Nephron progenitor cell (in vitro differentiated cells): ENCODE measurements around the gene RIMS3.
"Not testable (repeated sequence)": the region's sequence is repeated elsewhere in the genome, so short reads cannot be mapped to it uniquely, and the experiment has no call there.

Experiments used
- DNase-seq: peaks from one replicate; pipeline ENCODE4 v3.0.0; 2021
- H3K27ac Mint-ChIP-seq: 2 replicates; pipeline ENCODE4 v1.8.0; 2021; ENCODE audit warnings: mild to moderate bottlenecking, moderate library complexity, mixed read lengths
- H3K27me3 Mint-ChIP-seq: 2 replicates; pipeline ENCODE4 v1.8.0; 2021; ENCODE audit warnings: mild to moderate bottlenecking, low read depth, mixed read lengths; ENCODE audit not compliant: poor library complexity
- H3K36me3 Mint-ChIP-seq: 2 replicates; pipeline ENCODE4 v1.8.0; 2021; ENCODE audit warnings: low read depth, mixed read lengths
- H3K4me1 Mint-ChIP-seq: 2 replicates; pipeline ENCODE4 v1.8.0; 2021; ENCODE audit warnings: mixed read lengths
- H3K4me3 Mint-ChIP-seq: 2 replicates; pipeline ENCODE4 v1.8.0; 2021; ENCODE audit warnings: mild to moderate bottlenecking, moderate library complexity, mixed read lengths
- H3K9me3 Mint-ChIP-seq: 2 replicates; pipeline ENCODE4 v1.8.0; 2021; ENCODE audit warnings: mild to moderate bottlenecking, moderate library complexity, mixed read lengths
- TF ChIP-seq, protein P1 (sequence below): fragments of 200-600 bp; sonication (generic); IDR thresholded peaks from 2 replicates; pipeline ENCODE4 v1.5.0; 2021; ENCODE audit warnings: antibody characterized with exemption

RIMS3 gene

DNA sequence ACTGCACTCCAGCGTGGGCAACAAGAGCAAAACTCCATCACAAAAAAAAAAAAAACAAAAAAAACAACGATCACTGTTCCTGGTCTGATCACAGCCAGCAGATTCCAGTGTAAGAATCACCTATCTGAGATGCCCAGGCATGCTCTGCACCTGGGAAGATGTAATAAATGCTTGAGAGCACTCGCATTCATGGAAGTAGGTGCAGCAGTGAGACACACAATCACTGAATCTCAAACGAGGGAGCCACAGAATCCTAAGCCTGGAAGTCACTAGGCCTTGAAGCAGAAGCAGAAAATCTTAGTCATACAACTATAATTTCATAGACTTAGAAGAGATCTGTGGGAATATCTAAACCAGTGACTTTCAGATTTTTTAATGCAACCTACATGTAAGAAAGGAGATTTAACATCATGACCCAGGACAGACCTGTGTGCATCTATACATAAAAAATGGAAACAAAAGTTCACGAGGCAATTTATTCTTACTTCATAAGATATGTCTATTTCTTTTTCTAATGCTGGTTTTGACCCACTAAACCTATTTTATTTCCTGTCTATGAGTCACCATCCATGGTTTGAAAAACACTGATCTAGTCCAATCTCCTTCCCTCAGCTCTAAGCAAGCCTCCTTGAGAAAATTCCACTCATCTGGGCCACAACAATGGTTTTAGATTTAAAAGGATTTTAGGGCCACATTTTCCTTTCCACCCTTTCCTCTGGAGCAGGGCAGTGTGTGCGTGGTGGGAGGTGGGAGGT lies 30.4 kb downstream of the RIMS3 start:
- TF ChIP-seq, protein P1, sequence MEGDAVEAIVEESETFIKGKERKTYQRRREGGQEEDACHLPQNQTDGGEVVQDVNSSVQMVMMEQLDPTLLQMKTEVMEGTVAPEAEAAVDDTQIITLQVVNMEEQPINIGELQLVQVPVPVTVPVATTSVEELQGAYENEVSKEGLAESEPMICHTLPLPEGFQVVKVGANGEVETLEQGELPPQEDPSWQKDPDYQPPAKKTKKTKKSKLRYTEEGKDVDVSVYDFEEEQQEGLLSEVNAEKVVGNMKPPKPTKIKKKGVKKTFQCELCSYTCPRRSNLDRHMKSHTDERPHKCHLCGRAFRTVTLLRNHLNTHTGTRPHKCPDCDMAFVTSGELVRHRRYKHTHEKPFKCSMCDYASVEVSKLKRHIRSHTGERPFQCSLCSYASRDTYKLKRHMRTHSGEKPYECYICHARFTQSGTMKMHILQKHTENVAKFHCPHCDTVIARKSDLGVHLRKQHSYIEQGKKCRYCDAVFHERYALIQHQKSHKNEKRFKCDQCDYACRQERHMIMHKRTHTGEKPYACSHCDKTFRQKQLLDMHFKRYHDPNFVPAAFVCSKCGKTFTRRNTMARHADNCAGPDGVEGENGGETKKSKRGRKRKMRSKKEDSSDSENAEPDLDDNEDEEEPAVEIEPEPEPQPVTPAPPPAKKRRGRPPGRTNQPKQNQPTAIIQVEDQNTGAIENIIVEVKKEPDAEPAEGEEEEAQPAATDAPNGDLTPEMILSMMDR, result no peak
- H3K27ac Mint-ChIP-seq, result no peak overlapping the region

DNA sequence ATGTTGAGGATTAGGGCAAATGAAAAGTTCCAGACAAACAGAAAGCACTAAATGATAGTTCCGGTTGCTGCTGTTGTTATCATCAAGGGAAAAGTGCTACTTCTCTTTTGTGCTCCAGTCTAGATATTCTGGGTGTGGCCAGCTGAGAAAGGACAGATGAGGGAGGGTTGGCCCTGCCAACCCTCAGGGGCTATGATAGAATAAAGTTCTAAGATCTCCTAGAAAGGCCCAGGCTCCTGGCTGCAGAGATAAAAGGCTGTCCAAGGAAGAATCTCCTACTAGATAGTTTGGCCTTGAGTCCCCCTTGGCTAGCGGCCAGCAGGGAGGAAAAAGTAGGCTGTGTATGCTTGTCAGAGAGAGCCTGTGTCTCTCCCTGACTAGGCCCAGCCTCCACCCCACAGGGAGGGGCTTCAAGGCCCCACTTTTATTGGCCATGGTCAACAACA lies 31.5 kb downstream of the RIMS3 start:
- H3K4me1 Mint-ChIP-seq, result no peaks in the 10 kb centered on the region
- TF ChIP-seq, protein P1, result no peak
- no peaks in the 10 kb centered on the region for H3K27me3 Mint-ChIP-seq
- no peak overlapping the region for H3K27ac Mint-ChIP-seq
- no peak for DNase-seq
- no peak overlapping the region for H3K4me3 Mint-ChIP-seq
- H3K9me3 Mint-ChIP-seq, result no peaks in the 10 kb centered on the region
- no peaks in the 10 kb centered on the region for H3K36me3 Mint-ChIP-seq

More for the DNA sequence above, 30.4 kb downstream of the RIMS3 start:
- no peak for DNase-seq
- H3K4me1 Mint-ChIP-seq, result no peaks in the 10 kb centered on the region
- no peaks in the 10 kb centered on the region for H3K36me3 Mint-ChIP-seq
- H3K4me3 Mint-ChIP-seq, result no peak overlapping the region
- H3K9me3 Mint-ChIP-seq, result no peaks in the 10 kb centered on the region
- H3K27me3 Mint-ChIP-seq, result no peaks in the 10 kb centered on the region

DNA sequence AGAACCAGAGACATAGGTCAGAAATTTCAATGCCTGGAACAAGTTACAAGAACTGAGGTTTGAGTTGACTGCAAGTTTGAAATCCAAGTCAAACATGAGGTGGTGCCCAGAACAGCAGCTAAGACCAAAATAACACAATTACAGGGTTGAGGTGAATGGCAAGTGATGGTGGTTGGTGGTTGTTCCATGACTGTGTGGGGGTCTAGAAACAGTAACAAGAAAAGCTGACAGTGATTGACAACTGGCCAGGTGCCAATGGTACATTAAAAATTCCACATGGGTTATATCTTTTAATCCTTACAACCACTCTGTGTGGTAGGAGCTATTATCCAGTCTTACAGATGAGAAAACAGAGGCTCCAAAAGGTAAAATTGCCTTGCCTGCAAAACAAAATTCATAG lies 32.0 kb downstream of the RIMS3 start:
- H3K4me3 Mint-ChIP-seq, result no peak overlapping the region
- no peaks in the 10 kb centered on the region for H3K4me1 Mint-ChIP-seq
- H3K36me3 Mint-ChIP-seq, result no peaks in the 10 kb centered on the region
- no peaks in the 10 kb centered on the region for H3K9me3 Mint-ChIP-seq
- no peaks in the 10 kb centered on the region for H3K27me3 Mint-ChIP-seq
- DNase-seq, result no peak
- TF ChIP-seq, protein P1, result no peak
- H3K27ac Mint-ChIP-seq, result no peak overlapping the region

DNA sequence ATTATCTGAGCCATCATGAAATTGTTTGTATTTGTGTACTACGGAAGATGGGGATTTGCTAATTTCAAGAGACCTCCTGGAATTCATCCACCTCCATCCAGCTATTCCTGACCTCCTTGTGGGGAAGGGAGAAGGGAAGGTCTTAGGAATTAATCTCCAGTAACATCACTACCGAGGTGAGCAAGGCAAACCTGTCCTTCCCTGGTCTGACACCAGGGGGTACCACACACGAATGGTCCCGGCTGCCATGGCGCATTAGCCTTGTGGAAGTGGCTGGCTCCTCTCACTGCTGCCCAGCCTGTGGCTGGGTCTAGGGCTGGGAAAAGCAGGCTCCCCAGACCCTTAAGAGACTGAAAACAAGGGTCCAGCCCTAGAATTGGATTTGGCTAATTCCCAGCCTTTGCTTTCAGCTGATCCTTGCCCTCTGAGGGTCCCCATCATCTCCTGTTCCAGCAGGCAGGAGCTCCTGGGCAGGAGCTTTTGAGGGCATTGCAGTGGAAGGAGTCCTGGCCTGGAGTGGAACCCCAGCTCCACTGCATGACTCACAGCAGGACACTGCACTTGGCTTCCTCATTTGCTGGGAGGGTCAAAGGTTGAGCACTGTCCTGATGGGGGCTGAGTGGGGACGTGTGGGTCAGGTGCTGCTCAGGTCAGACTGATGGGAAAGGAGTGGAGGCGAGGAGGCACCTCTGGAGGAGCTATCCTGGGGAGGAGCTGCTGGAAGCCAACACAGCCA lies 34.8 kb downstream of the RIMS3 start:
- DNase-seq, result peak; percentile 67
- Mint-ChIP-seq H3K27ac (no peak overlapping the region), H3K4me1 (no peaks in the 10 kb centered on the region), H3K36me3 (no peaks in the 10 kb centered on the region), H3K27me3 (peaks cover 2% of the 10 kb centered on the region), H3K9me3 (no peaks in the 10 kb centered on the region), H3K4me3 (no peak overlapping the region)
- TF ChIP-seq, protein P1, result peak; percentile 69

DNA sequence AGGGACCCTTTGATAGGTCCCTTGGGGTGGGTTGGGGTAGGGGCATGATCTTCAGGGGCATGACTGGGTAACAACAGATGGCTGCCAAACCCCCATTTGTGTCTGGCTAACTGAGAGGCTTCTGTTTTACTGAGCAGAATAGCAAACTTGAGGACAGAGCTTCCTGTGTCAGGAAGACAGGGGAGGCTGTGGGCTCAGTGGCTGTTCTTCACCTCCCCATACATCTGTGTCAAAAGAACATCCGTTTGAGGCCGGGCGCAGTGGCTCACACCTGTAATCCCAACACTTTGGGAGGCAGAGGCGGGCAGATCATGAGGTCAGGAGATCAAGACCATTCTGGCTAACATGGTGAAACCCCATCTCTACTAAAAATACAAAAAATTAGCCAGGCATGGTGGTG lies 35.9 kb downstream of the RIMS3 start:
- H3K4me3 Mint-ChIP-seq, H3K27me3 Mint-ChIP-seq, H3K9me3 Mint-ChIP-seq, DNase-seq, H3K4me1 Mint-ChIP-seq, H3K36me3 Mint-ChIP-seq: not testable (repeated sequence)
- H3K27ac Mint-ChIP-seq, result peak overlapping the region; percentile 32

DNA sequence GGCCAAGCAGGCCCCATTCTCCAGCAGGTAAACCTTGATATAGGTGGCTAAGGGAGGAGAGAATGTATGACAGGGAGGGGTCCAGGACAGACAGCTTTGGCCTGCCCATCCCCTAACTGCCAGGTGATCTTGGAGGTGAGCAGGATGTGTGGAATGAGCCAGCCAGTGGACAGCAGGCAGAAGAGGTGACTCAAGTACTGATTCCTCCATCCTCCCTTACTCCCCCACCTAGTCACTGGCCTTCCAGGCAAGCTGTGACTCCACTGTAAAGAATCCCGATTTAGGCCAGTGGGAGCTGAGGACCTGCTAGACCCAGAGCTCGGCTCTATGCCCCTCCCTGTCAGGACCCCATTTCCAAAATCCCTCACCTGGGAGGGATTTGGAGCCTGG lies 36.6 kb downstream of the RIMS3 start:
- Mint-ChIP-seq H3K4me1 (no peaks in the 10 kb centered on the region), H3K9me3 (no peaks in the 10 kb centered on the region), H3K27ac (no peak overlapping the region), H3K36me3 (no peaks in the 10 kb centered on the region), H3K4me3 (no peak overlapping the region), H3K27me3 (peaks cover 2% of the 10 kb centered on the region)
- no peak for DNase-seq
- TF ChIP-seq, protein P1, result no peak
